H1 (cell line): ENCODE results near the gene TRIM28. TPM values are rescaled to one million over a fixed set of nuclear protein-coding genes. Genes with fewer than 3 reads are reported as not detected.

ENCODE experiments used
- ATF2 ChIP-seq: IDR thresholded peaks from 2 replicates; pipeline ENCODE4 v1.6.1; 2012; ENCODE audit warnings: low read length, inconsistent platforms
- BACH1 ChIP-seq: IDR thresholded peaks from 2 replicates; pipeline ENCODE4 v1.6.1; 2012; ENCODE audit warnings: low read length, improper control_type of control experiment
- CHD7 ChIP-seq: fragments of 300-600 bp; sonication (generic); IDR thresholded peaks from 2 replicates; pipeline ENCODE4 v1.7.1; 2012; ENCODE audit warnings: low read length, moderate library complexity, mild to moderate bottlenecking, inconsistent platforms; ENCODE audit not compliant: insufficient replicate concordance
- MAFK ChIP-seq: IDR thresholded peaks from 2 replicates; pipeline ENCODE4 v1.6.1; 2012; ENCODE audit warnings: low read depth, mild to moderate bottlenecking, improper control_type of control experiment, low read length
- NANOG ChIP-seq: IDR thresholded peaks from 2 replicates; pipeline ENCODE4 v1.6.1; 2011; ENCODE audit warnings: low read length, low read depth, mild to moderate bottlenecking, inconsistent platforms; ENCODE audit not compliant: insufficient read depth, poor library complexity, severe bottlenecking
- SP4 ChIP-seq: IDR thresholded peaks from 2 replicates; pipeline ENCODE4 v1.6.1; 2012; ENCODE audit warnings: low read length, inconsistent platforms
- TBP ChIP-seq: IDR thresholded peaks from 2 replicates; pipeline ENCODE4 v1.6.1; 2011; ENCODE audit warnings: low read depth, low read length, improper control_type of control experiment
- polyA plus RNA-seq, 7 experiments: library from polyadenylated mRNA; depleted of rRNA in 3 of 7; stranded (reverse) in 5 of 7; unstranded in 2 of 7; fragments of >200 nt in 5 of 7; fragments of 200-250 nt in 2 of 7; gene quantifications; 1 replicate in 5 of 7; 2 replicates in 1 of 7; 4 replicates in 1 of 7; pipeline versions ENCODE4 v1.2.1 to v1.2.3, GENCODE V29; 2011 to 2013; ENCODE audit warnings: missing spikeins in 2 of 7, mixed read lengths in 2 of 7
- total RNA-seq: library from RNA; stranded (reverse); fragmentation: NEBNext Ultra II Directional; extraction: Animal tissue kit (Norgen Biotek cat#: 25700); gene quantifications from 2 replicates; pipeline ENCODE4 v1.2.1, GENCODE V29; 2021

The TRIM28 gene
- total and polyA plus RNA-seq, 2 of the 8 experiments (the other 6 are each of a cell fraction or from before 2014, with no cell fraction given), result 1,433 to 1,442 TPM

- TF ChIP-seq CHD7 (no peak), SP4 (no peak), MAFK (no peak), TBP (no peak), BACH1 (no peak), NANOG (no peak), ATF2 (no peak)
- TF ChIP-seq, all 59 proteins: peak for 0
Measured at GRCh38 chr19:58497634-58498170, 46.2 kb upstream of the TRIM28 start (continued).
